Effector memory CD4-positive, alpha-beta T cell (primary cell): ENCODE results near the gene CMTM1.
A peak's percentile ranks its signal among the peaks of the same experiment; 100 is the strongest.
"Not testable (repeated sequence)": the region's sequence is repeated elsewhere in the genome, so short reads cannot be mapped to it uniquely, and the experiment has no call there.

ENCODE experiments used
- DNase-seq, 3 donors: peaks; one replicate each; pipeline ENCODE4 v3.0.0-alpha.2; 2020
- H3K27ac ChIP-seq: 2 replicates; pipeline ENCODE4 v1.7.0; 2013; ENCODE audit warnings: mild to moderate bottlenecking, low read length, moderate library complexity; ENCODE audit not compliant: insufficient read depth, poor library complexity, severe bottlenecking
- H3K27me3 ChIP-seq: replicated peaks from 2 replicates; pipeline ENCODE4 v1.7.0; 2013; ENCODE audit warnings: mild to moderate bottlenecking, low read length; ENCODE audit not compliant: insufficient read depth, control insufficient read depth, poor library complexity, severe bottlenecking
- H3K36me3 ChIP-seq: 2 replicates; pipeline ENCODE4 v1.7.0; 2013; ENCODE audit warnings: mild to moderate bottlenecking, low read length, moderate library complexity; ENCODE audit not compliant: control insufficient read depth, insufficient read depth
- H3K4me1 ChIP-seq: 2 replicates; pipeline ENCODE4 v1.7.0; 2013; ENCODE audit warnings: low read length, mild to moderate bottlenecking; ENCODE audit not compliant: control insufficient read depth, insufficient read depth, poor library complexity, severe bottlenecking
- H3K4me3 ChIP-seq: 2 replicates; pipeline ENCODE4 v1.7.0; 2013; ENCODE audit warnings: low read length, low read depth, mild to moderate bottlenecking; ENCODE audit not compliant: insufficient read depth, poor library complexity, severe bottlenecking
- H3K9me3 ChIP-seq: 2 replicates; pipeline ENCODE4 v1.7.0; 2013; ENCODE audit warnings: mild to moderate bottlenecking, low read length, moderate library complexity; ENCODE audit not compliant: control insufficient read depth

CMTM1 gene

DNA sequence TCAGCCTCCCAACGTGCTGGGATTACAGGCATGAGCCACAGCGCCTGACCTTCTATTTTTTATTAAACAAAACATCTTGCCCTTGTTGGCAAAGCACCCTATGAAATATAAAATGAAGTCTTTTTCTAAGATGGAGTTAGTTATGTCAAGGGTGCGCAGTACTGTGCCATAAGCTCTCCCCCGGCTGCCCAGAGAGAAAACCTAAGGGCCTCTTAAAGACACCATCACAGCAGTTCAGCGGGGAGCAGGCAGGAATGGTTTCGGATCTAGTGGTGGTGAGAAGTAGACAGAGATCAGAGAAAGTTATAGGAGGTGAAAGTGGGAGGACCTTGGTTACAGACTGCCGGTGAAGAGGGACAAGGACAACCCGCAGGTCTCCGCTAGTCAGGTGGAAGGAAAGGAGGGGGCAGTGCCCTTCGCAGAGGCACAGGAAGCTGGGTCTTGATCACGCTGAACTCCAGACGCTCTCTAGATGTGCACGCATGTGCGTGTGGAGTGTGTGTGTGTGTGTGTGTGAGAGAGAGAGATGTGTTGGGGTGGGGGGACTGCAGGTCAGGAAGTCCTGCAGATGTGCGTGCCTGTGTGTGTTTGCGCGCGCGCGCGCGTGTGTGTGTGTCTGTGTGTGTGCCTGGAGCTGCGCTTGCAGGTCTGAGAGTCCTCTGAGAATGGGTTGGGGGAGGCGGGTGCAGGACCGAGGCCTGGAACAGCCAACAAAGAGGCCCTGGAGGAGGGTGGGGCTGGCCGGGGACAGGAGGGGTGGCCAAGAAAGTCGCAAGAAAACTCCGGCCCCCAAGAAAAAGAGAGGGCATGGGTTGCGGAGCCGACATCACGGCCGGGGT is 37.5 kb downstream of the CMTM1 start:
- peak overlapping the region; percentile 85 for H3K4me3 ChIP-seq
- H3K27me3 ChIP-seq: no peaks in the 10 kb centered on the region
- H3K27ac ChIP-seq: peak overlapping the region; percentile 79
- no peaks in the 10 kb centered on the region for H3K36me3 ChIP-seq
- DNase-seq: peak; percentile 65 to 67 (median 65)
- H3K9me3 ChIP-seq: no peaks in the 10 kb centered on the region
- H3K4me1 ChIP-seq: peaks cover 20% of the 10 kb centered on the region

DNA sequence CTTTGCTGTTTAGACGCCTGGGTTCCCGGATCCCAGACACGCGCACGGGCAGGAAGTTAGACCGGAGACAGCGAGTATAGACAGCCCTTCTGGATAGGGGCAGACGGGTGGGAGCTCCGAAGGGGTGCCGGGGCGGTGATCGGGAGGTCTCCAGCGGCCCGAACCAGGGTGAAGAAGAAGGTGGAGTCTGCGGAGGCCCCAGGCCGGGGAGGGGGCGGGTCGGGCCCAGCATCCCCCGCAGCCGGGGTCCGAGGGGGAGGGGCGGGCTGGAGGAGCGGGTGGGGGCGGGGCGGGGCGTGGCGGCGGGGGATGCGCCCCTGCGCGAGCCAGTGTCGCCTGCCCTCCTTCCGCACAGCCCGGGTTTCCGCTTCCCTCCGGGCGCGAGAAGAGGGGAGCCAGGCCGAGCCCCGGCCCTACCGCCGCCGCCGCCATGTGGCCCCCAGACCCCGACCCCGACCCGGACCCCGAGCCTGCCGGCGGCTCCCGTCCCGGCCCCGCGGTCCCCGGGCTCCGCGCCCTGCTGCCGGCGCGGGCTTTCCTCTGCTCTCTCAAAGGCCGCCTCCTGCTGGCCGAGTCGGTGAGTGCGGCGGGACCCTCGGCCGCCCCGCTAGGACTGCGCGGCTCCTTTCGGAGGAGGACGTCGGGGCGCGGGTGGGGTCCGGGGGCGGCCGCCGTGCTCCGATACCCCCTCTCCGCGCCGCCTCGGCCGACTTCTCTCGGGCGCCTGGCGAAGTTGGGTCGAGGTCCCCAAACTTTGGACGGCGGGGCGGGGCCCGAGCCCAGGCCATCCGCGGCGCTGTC is 38.3 kb downstream of the CMTM1 start, which contains the start of gene CMTM3:
Gene CMTM3, plus strand, starts transcription at position 329 of the 801 bp plus-strand sequence. Its CDS starts 102 bp downstream, at position 431.
- Histone ChIP-seq H3K27ac (peak within 1 kb of the TSS; percentile 79), H3K4me1 (peaks cover 20% of the 10 kb centered on the region), H3K9me3 (no peaks in the 10 kb centered on the region), H3K36me3 (peaks cover 8% of the 10 kb centered on the region), H3K4me3 (peak within 1 kb of the TSS; percentile 85), H3K27me3 (no peaks in the 10 kb centered on the region)
- DNase-seq: peak; percentile 32 to 56 (median 46)

DNA sequence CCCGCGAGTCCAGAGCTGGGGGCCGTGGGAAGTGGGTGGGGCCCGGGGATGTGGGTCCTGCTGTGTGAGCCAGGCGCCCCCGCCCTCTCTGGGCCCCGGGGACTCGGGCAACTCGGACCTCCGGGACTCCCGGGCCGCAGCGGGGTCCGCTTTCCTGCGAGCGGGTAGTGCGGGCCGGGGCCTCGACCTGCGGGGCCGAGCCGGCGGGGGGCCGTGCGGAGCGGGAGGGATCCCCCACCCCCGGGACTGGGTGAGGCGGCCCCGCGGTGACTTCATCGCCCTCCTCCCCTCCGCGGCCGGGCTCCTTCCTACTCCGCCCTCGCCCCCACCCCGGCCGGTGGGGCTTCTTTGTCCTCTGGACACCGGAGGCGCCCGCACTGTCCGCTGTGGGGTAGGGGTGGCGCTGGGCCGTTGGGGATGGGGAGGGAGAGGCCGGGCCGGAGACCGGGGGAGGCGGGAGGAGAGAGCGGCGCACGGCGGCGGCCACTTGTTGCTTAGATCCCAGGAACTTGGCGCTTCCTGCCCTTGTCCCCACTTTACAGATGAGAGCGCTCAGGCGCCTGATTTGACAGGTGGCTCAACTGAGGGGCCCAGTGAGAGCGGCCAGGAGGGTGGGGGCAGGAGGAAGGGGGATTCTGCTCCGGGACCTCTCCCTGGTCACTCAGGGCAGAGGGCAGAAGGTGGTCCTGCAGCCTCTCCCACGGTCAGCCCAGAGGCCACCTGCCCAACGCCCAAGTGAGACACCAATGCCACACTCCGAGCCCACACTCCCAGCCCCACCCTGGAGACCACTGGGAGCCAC is 39.1 kb downstream of the CMTM1 start:
- Histone ChIP-seq H3K27ac (peak overlapping the region; percentile 79), H3K4me3 (peak overlapping the region; percentile 85), H3K36me3 (peaks cover 16% of the 10 kb centered on the region), H3K4me1 (peaks cover 20% of the 10 kb centered on the region), H3K27me3 (no peaks in the 10 kb centered on the region), H3K9me3 (no peaks in the 10 kb centered on the region)
- peak; percentile 5 to 29 (median 19) for DNase-seq

DNA sequence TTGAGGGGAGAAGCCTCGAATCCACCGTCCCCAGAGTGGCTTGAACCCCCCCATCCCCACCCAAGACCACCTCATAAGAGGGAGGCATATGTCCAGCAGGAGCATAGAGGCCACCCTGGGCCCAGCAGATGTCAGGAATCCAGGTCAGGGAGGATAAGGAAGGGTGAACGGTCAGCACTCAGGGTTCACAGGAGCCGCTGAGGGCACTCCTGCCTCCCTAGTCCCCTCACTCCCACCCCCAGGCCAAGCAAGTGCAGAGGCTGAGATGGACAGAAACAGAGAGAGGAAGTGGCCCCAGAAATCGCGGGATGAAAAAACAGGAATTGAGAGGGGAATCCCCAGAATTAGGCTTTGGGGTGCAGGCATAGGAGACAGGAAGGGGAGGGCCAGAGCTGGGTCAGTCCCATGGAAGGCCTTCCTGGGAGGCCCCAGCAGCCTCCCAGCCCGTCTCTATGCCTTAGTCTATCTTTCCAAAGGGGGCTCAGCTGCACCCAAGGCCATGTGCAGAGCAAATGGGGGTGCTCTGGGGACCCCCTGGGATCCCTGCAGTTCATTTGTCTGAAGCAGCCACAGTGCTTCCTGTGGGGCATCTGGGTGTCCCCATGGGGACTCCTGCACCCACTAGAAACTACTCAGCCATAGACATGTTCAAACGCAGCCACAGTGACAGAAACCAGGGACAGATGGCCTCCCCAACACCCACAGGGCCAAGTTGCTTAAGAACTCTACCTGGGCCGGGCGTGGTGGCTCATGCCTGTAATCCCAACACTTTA is 39.9 kb downstream of the CMTM1 start:
- Histone ChIP-seq H3K27ac (peak overlapping the region; percentile 79), H3K36me3 (peaks cover 22% of the 10 kb centered on the region), H3K4me1 (peaks cover 20% of the 10 kb centered on the region), H3K9me3 (no peaks in the 10 kb centered on the region), H3K27me3 (no peaks in the 10 kb centered on the region), H3K4me3 (peak overlapping the region; percentile 85)
- DNase-seq: no peak

DNA sequence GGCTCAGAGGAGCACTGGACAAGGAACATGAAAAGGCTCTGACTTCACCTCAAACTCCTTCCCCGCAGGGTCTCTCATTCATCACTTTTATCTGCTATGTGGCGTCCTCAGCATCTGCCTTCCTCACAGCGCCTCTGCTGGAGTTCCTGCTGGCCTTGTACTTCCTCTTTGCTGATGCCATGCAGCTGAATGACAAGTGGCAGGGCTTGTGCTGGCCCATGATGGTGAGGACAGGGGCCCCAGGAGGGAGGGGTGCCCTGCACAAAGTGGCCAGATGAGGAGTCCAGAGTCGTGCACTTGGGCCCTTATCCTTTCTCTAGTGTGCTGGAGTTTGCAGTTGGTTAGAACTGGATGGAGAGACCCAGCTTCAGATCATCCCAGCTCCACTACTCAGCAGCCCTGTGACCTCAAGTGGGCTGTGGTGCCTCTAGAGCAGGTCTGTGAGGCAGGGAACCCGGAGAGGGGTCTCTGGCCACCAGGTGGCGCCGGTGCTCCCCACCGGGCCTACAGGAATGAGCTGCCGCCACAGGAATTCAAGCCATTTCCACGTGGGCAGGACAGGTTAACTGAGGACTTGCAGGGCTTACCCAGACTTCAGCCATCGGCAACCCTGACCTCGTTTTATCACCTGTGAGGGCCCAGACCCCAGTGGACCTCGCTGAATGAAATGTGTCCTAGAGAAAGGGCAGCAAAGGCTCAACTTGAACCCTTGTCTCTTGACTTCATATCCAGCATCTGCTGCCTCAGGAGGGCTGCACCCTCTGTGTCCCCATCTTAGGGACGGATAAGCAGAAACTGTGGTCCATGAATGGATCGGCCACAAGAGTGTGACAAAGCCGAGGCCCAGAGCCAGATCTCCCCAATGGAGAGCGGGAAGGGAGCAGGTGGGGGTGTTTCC is 42.3 kb downstream of the CMTM1 start:
- H3K4me1 ChIP-seq: peaks cover 20% of the 10 kb centered on the region
- H3K9me3 ChIP-seq: no peaks in the 10 kb centered on the region
- peak; percentile 57 to 67 (median 65) for DNase-seq
- no peak overlapping the region for H3K27ac ChIP-seq
- peaks cover 42% of the 10 kb centered on the region for H3K36me3 ChIP-seq
- H3K4me3 ChIP-seq: no peak overlapping the region
- H3K27me3 ChIP-seq: no peaks in the 10 kb centered on the region

DNA sequence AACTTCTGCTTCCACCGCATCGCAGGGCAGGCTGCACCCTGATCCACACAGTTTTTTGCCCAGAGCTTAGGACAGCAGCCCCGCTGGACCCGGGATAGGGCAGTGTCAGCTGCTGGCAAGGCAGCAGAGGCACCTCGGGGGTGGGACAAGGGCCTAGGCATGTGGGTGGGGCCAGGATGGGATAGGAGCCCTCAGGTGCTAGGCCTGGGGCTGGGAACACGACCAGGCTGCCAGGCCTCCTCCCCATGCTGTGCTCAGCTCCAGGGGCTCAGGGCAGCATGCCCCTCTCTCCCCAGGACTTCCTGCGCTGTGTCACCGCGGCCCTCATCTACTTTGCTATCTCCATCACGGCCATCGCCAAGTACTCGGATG is 42.9 kb downstream of the CMTM1 start:
- Histone ChIP-seq H3K36me3 (peaks cover 44% of the 10 kb centered on the region), H3K4me1 (peaks cover 20% of the 10 kb centered on the region), H3K9me3 (no peaks in the 10 kb centered on the region)

DNA sequence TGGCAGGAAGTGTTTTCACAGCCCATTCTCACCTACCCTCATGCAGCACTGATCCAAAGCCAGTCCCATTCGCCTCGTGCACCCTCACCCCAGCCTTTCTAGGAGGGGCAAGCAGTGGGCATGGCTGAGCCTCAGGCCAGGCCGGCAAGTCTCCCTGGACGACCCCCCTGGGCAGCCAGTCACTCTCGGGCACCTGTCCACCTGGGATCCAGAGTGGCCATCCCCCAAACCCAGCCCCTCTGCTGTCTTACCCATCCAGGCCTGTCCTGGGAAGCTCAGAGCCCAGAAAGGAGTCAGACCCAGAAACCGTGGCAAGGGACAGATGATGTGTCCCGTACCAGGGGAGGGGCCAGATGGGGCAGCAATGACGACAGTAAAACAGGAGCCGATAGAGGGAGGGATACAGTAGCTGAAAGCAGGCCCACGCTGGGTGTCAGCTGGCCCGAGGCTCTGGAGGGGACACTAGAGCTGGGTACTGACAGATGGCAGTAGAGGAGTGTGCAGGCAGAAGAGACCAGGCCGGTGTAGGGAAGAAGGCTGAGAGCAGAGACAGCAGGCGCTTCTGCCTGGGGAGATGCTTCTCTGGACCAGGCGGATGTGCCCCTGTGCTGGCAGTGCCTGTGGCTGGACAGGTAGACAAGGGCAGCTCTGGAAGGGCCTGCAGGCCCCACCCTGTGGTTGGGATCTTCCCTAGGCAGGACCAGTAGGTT is 44.0 kb downstream of the CMTM1 start:
- H3K4me1 ChIP-seq: peaks cover 20% of the 10 kb centered on the region
- peaks cover 44% of the 10 kb centered on the region for H3K36me3 ChIP-seq
- H3K9me3 ChIP-seq: no peaks in the 10 kb centered on the region

More for the DNA sequence above, 42.9 kb downstream of the CMTM1 start:
- Histone ChIP-seq H3K27ac (no peak overlapping the region), H3K4me3 (no peak overlapping the region), H3K27me3 (no peaks in the 10 kb centered on the region)
- DNase-seq: no peak

DNA sequence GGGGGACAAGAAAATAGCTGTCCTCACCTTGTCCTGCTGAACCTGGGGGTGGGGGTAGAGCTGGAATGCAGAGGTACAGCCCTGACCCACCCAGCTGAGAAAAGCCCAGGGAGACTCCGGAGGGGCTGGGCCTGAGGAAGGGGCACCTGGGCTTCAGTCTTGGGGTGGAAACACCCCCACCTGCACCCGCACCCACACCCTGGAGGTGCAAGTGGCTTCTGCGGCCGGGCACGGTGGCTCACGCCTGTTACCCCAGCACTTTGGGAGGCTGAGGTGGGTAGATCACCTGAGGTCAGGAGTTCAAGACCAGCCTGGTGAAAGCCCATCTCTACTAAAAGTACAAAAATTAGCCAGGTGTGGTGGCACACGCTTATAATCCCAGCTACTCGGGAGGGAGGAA is 45.7 kb downstream of the CMTM1 start:
- H3K27me3 ChIP-seq, H3K9me3 ChIP-seq, DNase-seq, H3K27ac ChIP-seq, H3K4me3 ChIP-seq, H3K4me1 ChIP-seq: not testable (repeated sequence)
- peaks cover 44% of the 10 kb centered on the region for H3K36me3 ChIP-seq

More for the DNA sequence above, 44.0 kb downstream of the CMTM1 start:
- Histone ChIP-seq H3K27ac (no peak overlapping the region), H3K27me3 (no peaks in the 10 kb centered on the region), H3K4me3 (no peak overlapping the region)
- no peak for DNase-seq
